ENCODE measurements around the gene PLCB1.

Gene PLCB1

DNA sequence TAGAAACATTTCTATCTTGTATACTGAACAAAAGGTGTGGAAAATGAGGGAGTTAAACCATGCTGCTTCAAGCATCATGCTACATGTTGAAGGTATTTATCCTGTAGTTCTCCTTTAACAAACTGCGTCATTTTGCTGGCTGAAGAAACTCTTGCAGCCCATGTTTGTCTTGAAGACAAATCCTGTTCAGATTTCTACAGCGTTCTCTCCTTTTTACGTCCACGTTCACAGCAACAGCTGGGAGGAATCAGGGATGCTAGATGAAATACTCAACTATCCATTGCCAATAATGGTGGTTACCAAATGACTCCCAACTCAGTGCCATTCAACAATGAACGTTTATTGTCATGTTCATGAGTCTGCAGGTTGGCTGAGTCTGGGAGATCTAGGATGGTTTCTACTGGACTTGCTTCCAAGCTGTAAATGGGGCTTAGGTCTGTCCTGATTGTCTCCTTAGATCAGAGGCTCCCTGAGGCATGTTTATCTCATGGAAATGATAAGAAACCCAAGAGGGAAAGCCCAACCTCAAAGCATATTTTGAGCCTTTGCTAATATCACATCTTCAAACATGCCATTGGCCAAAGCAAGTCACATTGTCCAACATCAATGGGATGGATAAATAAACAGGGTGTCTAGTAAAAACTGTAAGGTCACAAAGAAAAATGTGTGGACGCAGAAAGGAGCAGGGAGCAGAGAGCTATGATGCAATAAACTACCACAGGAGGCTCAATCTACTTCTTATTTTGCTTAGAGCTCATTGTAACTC, 2.7 kb upstream of the PLCB1 start:
- no peak for DNase-seq (ENCODE audit: low spot score)

DNA sequence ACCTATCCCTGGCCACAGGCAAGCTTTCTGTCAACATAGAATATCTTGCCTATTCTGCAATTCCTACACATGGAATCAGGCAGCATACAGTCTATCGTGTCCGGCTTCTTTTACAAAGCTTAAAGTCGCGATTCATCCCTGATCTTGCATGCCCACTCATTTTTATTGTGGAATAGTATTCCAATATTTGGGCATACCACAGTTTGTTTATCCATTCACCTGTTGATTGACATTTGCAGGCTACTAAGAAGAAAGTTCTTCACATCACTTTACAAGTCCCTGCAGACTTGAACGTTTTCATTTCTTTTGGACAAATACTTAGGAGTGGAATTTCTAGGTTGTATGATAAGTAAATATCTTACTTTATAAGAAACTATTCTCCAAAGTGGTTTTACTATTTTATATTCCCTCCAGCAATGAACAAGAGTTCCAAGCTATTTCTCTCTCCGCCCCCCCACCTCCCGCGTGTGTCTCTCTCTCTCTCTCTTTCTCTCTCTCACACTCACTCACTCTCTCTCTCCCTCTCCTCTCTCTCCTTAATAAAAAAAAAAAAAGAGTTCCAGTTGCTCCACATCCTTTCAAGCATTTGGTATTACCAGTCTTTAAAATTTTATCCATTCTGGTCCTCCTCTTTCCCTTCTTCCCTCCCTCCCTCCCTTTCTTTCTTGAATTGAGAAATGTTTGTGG, 1.1 kb upstream of the PLCB1 start:
- no peak for DNase-seq (ENCODE audit: low spot score)

DNA sequence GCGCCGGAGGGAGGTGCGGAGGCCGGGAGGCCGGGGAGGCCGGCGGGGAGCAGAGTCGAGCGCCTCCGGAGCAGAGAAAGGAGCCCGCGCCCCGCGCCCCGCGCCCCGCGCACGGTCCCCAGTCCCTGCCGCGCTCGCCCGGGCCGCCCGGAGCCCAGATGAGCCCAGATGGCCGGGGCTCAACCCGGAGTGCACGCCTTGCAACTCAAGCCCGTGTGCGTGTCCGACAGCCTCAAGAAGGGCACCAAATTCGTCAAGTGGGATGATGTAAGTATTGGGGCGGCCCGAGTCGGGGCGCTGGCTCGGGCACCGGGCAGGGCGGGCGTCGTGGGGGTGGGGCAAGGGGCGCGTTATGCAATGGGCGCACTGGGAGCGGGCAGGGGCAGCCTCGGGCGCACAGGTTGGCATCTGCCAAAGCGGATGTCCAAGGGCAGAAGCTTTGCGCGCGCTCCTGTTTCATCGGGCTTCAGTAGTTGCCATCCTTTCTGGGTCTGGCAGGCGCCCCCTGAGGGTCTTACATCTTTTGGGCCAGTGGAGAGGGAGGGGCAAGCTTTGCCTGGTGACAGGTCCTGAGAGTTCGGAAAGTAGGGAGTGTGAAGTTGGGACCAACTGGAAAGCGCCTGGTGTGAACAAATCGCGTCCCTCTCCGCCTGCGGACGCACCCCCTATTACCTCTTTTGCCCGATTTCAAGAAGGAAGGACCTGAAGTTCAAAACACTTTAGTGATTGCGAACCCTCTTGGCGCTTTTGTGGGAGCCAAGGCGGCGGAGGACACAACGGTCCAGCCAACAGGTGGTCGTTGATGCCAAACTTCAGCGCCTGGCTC, 631 bp downstream of the PLCB1 start:
- no peak for DNase-seq (ENCODE audit: low spot score)

DNA sequence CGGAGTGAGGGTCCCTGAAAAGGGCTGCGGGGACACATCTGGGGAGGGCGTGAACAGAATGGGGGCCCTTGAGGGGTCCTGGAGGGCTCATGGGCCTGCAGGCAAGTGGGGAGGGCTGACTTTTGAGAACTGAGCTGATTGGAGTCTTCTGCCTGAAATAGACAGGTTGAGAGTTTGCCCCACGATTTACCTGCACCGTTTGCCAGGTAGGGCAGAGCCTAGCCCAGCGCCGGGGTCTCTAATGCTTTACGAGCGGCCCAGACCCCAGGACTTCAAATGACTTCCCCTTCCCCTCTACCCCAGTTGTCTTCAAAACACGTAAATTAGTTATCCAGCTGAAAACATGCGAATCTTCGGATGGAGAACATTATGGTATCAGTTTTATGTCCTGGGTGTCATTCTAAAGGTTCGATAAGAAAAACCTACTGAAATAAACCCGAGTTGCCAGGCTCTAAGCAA, 1.3 kb downstream of the PLCB1 start:
- no peak for DNase-seq (ENCODE audit: low spot score)

DNA sequence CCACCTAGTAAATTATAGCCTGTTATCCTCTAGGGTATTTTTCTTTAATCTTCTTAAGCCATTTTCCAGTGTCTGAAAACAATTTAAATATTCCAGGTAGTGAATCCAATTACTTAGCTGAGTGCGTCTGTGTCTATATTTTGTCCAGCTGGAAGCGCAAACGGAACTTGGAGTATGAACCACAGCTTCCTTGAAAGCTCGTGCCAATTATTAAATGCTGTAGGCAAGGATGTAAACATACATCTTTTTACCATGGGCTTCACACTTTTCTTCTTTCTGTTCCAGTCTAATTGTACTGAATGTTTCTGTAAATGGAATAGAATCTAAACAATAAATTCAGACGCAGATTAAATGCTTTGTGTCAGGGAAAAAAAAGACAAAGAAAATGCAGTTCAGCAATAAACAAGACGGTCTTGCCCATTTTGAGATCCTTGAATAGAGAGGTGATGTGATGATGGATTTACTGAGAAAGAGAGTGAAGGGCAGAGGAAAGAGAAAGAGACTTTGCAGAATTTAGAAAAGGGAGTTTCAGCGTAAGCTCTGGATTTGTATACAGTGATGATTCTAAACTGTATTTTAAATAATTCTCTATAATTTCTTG, 1.9 kb downstream of the PLCB1 start:
- DNase-seq (ENCODE audit: low spot score) = no peak

DNA sequence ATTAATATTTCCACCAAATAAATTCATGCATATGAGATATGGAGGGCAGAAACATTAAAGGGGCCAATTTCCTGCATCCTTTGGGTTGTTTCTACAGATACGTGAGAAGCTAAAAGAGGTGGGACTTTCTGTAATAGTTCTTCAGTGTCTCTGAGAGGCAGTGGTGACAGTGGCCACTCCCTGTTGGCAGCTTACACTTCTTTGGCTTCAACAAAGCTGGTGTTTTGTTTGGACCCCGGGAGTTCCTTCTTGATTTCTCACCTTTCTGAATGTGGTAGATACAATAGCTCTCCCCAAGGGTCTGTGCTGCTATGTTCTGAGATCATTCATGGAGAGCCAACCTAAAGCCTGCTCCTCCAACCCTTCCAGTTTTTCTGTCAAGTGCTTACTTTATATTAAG, 7.8 kb downstream of the PLCB1 start:
- no peak for DNase-seq (ENCODE audit: low spot score)

DNA sequence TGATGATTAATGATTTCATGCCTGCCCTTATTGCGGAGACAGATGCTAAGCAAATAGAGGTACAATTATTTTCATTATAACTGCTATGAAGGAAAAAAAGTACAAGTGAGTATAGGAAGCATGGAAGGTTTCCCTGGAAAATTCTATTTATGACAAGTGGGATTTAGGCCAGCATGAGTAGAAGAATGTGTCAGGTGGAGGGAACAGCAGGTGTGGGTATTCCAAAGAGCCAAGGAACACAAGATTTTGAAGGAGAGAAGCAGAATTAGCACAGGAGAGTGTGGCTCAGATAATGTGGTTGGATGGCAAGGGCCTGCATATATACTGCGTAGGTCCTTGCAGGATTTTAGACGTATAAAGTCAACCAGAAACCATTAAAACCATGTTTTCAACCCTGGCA, 11.4 kb downstream of the PLCB1 start:
- no peak for DNase-seq (ENCODE audit: low spot score)

DNA sequence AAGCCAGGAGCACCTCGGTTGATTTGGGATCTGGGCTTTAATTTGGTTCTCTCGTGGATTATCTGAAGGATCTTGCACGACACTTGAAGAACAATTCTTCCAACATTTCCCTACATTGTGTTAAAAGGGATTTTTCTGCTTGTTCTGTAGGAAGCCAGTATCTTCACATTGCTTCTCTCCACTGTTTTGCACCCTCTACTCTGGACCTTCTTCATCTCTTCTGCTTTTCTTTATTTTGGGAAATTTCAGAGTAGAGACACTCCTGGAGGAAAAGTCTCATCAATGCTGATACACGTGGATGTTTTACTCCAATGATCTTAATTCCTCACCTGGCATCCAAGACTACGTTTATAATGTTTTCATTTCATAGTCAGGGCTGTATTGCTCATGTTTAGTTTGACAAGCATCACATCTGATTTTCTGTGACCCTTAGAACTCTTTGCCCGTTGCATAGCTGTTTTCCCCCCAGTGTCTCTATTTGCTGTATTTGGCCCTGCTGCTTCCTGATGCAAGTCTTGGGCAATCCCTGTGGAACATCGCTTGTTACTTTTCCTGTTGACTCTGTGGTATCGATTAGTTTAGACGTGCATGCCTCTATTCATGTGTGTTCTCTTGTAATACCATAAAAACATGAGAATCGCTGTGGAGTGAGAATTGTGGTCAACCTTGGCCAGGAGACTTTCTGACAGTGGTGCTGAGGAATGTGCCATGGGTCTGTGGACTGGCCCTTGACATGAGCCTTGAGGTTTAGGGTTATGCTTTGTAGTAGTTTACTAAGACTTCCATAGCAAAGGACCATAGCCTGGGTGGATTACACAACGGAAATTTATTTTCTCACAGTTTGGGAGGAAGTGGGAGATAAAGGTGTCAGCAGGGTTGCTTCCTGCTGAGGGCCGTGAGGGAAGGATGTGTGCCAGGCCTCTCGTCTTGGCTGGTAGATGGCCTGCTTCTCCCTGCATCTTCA, 12.5 kb downstream of the PLCB1 start:
- DNase-seq (ENCODE audit: low spot score) = no peak

DNA sequence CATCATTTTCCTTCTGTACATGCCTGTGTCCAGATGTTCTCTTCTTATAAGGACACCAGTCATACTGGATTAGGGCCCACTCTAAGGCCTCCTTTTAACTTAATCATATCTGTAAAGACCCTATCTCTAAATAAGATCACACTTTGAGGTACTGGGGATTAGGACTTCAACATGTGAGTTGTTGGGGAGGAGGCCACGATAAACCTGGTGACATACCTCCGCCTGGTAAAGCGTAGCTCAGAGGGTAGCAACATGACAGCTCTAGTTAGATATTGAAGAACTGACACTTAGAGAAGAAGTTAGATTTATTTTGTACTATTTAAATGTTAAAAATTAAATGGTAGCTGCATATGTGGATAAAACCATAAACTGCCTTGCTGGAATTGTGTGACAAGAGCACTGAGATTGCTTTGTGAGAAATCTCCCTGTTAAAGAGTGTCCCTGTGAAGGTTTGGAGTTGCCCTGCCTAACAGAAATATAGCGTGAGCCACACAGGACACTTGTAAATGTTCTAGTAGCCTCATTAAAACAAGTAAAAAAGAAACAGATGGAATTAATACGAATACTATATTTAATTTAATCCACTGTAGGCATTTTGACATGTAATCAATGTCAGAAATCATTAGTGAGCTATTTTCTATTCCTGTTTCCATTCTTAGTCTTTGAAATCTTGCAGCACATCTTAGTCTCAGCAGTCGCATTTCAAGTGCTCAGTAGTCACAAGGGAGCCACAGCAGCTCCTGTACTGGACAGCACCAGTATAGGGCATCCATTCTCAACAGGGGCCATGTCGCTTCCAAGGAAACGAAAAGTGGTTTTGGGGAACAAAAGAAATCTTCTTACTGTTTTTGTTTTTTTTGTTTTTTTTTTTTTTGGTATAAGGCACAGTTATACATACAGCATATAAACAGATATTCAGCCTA, 13.4 kb downstream of the PLCB1 start:
- DNase-seq (ENCODE audit: low spot score) = no peak

DNA sequence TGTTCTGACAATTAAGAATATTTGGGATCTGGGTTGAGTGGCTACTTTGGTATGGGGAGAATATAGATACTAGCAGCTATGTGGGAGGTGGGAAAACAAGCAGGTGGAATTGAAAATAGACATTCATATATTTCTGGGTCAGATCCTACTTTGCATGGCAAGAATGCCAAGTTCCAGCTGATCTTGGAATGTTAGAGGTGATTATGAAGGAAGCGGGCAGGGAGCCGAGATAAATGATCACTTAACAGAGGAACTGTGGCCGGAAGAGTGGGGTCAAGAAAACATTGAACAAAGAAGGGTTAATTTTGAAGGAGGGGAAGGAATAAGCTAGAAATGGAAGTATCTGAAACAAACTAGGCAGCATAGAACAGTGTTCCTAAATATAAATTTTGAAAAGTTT, 15.4 kb downstream of the PLCB1 start:
- DNase-seq (ENCODE audit: low spot score) = no peak

DNA sequence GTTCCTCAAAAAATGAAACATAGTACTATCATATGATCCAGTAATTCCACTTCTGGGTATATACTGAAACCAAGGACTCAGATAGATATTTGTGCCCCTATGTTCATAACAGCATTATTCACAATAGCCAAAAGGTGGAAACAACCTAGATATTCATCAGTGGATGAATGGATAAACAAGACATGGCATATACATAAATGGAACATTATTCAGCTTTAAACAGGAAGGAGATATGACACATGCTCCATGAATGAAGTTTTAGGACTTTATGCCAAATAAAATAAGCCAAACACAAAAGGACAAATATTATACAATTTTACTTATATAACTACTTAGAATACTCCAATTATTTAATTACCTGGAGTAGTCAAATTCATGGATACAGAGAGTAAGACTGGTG, 16.4 kb downstream of the PLCB1 start:
- no peak for DNase-seq (ENCODE audit: low spot score)

DNA sequence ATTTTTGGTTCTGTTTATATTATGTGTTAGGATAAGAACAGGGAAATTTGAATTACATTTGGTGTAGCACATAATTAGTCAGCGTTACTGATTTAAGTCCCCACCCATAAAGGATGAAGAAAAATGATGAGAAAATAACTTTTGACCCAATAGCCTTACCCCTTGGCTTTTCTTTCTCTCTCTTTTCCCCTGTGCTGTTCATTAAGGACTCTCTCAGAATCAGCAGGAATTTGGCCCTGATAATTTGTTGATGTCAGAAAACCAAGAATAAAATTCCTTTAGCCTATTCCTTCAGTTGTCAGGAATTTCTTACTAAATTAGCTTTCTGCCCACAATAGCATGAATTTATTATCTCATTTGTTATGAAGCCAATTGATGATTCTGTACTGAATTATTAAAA, 18.5 kb downstream of the PLCB1 start:
- no peak for DNase-seq (ENCODE audit: low spot score)

DNA sequence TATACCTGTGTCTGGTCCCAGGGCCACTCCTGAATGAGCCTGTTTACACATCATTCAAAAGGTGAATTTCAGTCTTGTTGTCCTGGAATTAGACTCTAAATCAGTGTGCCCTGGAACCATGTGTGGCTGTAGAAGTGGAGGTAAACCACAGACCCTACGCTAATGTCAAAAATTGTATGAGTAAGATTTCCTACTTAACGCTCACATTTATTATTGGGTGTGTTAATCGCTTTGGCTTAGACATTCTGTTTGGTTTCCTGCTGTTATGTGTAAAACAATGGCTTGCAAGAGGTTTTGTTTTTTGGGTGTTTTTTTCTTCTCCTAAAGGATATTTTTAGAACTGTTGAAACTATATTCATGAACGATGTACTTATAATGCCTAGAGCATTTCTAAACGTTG, 19.3 kb downstream of the PLCB1 start:
- peak; percentile 29 for DNase-seq (ENCODE audit: low spot score)

DNA sequence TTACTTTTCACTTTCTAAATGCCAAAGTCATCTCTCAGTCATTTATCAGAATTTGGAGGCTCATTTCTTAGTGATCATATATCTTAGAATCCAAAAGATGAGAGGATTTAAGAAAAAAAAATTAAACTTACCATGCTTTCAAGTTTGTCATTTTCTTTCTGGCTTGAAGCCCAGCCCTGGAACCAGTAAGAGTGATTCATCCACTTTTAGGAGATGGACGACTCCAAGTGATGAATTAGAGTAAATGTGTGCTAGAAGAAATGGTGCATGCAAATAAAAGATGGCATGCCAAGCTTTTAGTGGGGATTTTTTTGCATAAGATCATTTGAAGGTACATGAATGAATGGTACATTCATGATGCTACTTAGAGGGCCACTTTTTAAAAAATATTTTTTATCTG, 20.1 kb downstream of the PLCB1 start:
- no peak for DNase-seq (ENCODE audit: low spot score)

DNA sequence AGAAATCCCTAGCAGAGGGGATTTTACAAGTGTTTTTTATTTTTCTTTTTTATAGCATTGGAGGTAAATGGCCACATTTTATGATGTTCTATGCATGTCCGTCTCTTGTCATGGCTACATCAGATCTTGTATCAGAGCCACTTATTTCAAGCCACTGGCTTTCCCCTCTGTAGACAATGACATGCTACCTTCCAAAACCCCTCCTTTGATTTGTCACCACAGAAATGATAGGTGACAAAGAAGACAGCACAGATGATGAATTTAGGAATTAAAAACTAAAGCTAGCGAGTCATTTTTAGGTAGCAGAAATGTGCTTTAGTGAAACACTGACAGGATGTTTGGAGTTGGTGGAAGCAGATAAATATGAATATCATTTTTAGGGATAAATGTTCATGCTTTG, 20.8 kb downstream of the PLCB1 start:
- no peak for DNase-seq (ENCODE audit: low spot score)

DNA sequence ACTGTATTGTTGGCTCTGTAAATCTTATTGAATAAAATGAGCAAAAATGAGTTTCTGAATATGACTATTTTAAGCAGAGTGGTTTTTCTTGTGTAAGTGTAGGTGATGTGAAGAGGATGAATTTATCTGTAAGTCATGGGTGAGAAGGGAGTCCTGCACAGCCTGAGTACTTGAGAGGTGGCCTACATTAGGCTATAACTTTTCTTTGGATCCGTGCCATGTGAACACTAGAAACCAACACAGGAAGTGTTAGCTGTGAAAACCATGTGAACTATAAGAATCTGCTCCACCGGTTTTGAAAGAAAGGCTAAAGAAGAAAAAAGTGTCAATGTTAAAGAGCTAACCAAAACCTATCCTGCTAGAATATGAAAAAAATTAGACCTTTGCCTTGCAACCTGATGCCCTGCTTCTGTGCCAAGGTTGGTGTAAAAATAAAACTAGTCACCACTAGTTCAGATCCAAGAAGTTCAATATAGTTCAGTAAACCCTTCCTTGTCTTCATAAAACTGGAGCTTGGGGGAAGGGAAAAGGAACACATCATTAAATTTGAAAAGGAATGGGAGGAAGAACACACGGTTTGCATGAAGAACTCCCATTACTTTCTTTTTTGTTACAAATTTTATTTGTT, 21.3 kb downstream of the PLCB1 start:
- DNase-seq (ENCODE audit: low spot score) = peak; percentile 47

DNA sequence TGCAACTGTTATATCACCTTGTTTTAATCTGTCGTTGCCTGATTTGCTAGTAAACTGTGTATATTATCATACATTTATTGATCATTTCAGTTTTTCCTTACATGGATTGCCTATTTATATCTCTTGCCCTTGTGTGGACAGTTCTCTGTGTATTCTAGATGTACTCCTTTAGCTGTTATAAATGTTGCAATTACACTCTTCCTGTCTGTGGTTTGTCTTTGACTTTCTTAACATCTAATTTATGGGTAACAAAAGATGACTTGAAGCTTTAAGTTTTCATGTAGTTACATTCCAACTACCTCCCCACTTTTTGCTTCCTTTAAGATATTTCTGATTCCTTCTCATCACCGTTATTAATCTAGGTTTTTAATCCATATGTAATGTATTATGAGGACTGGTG, 22.6 kb downstream of the PLCB1 start:
- DNase-seq (ENCODE audit: low spot score) = no peak

DNA sequence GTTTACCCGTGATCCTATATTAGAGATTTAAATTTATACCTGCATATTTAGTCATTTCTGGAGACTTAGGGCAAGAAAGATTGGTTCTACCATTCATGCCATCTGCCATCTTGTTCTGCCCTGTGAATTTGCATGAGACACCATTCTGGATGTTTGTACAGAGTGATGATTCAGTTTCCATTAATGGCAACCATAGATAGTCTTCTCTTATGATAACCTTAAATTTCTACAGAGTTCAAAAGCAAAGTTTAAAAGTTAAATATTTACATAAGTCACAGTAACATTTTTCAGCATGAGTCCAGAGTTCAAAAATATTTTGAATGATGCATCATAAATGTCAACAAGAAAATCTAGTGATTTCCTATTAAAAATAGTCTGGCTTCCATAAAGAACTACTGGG, 23.2 kb downstream of the PLCB1 start:
- no peak for DNase-seq (ENCODE audit: low spot score)

DNA sequence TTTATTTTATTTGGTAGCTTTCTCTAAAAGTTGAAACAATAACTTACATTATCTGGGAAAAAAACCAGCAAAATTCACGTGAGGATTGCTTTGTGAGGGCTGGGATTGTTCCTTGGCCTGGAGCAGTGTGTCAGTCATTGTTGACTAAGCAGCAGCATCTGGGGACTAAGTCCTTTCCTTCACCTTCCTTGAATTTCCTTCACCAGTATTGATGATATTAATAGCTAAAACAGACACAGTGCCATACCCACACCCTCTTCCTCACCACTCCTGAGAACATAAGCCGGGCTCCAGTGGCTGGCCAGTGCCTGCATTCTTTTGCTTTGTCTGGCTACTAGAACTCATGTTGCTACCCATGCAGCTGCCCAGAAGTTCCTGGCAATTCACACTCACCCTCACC, 23.7 kb downstream of the PLCB1 start:
- no peak for DNase-seq (ENCODE audit: low spot score)

Measured in CD4-positive, alpha-beta T cell treated with Interleukin-15 for 4 hours (primary cell).